NCI-H1092 treated with DMSO at 0.1 percent for 48 hours (cell line): ENCODE measurements around the gene ST8SIA5.

Source experiments
- DNase-seq: peaks from one replicate; lab custom pipeline; 2025; lab: John Stamatoyannopoulos, UW

ST8SIA5 gene

GRCh38 chr18:46672062-46672970 is 84.5 kb downstream of the ST8SIA5 start:
- DNase-seq: no peak

- DNase-seq: no peak
Observed at GRCh38 chr18:46668694-46669093, 88.2 kb downstream of the ST8SIA5 start.

GRCh38 chr18:46668135-46668534 is 88.7 kb downstream of the ST8SIA5 start:
- no peak for DNase-seq

- no peak for DNase-seq
Observed at GRCh38 chr18:46663539-46663938, 93.3 kb downstream of the ST8SIA5 start.

GRCh38 chr18:46660957-46661749 is 95.7 kb downstream of the ST8SIA5 start:
- DNase-seq: peak; percentile 16

- DNase-seq: no peak
Observed at GRCh38 chr18:46659484-46659883, 97.4 kb downstream of the ST8SIA5 start.

- DNase-seq: no peak
Observed at GRCh38 chr18:46657115-46657955, 99.5 kb downstream of the ST8SIA5 start, which contains the start of gene LOXHD1. Gene LOXHD1, minus strand, starts transcription at chr18:46657220. Its CDS starts 187 bp downstream, at chr18:46657033.

GRCh38 chr18:46656326-46657114 is 100.3 kb downstream of the ST8SIA5 start:
- DNase-seq: no peak

GRCh38 chr18:46652372-46652771 is 104.5 kb downstream of the ST8SIA5 start:
- no peak for DNase-seq

- DNase-seq: no peak
Observed at GRCh38 chr18:46650681-46651080, 106.2 kb downstream of the ST8SIA5 start.

GRCh38 chr18:46649071-46649862 is 107.6 kb downstream of the ST8SIA5 start:
- no peak for DNase-seq

GRCh38 chr18:46646468-46646867 is 110.4 kb downstream of the ST8SIA5 start:
- DNase-seq: no peak

- no peak for DNase-seq
Observed at GRCh38 chr18:46642561-46642960, 114.3 kb downstream of the ST8SIA5 start.

- no peak for DNase-seq
Observed at GRCh38 chr18:46641917-46642316, 114.9 kb downstream of the ST8SIA5 start.

- DNase-seq: no peak
Observed at GRCh38 chr18:46639386-46639785, 117.5 kb downstream of the ST8SIA5 start.

GRCh38 chr18:46636040-46636630 is 120.7 kb downstream of the ST8SIA5 start:
- no peak for DNase-seq

- DNase-seq: no peak
Observed at GRCh38 chr18:46632401-46633071, 124.3 kb downstream of the ST8SIA5 start.

- no peak for DNase-seq
Observed at GRCh38 chr18:46630991-46631390, 125.9 kb downstream of the ST8SIA5 start.

- DNase-seq: no peak
Observed at GRCh38 chr18:46630160-46630559, 126.7 kb downstream of the ST8SIA5 start.
